ENCODE data around the gene FTSJ3.

DNA sequence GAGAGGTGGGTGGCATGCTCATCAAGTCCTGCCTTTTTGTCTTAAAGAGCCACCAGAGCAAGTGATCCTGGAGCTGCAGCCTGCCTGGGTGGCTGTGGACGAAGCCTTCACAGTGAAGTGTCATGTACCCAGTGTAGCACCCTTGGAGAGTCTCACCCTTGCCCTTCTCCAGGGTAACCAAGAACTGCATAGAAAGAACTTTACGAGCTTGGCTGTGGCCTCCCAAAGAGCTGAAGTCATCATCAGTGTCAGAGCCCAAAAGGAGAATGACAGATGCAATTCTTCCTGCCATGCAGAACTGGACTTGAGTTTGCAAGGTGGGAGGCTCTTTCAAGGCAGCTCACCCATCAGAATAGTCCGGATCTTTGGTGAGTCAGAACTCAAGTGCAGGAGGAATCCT, 31.8 kb upstream of the FTSJ3 start:
- TF ChIP-seq CTCF (conservative IDR thresholded peaks at IDR 0.05; ENCODE audit: low read depth in 2 of 2) = no peak
- no peak for TF ChIP-seq POLR2AphosphoS5 (IDR thresholded peaks at IDR 0.05; ENCODE audit: low read depth)
- TF ChIP-seq REST (IDR thresholded peaks at IDR 0.05; ENCODE audit: unreplicated experiment) = no peak
- no peak for TF ChIP-seq CREB1 (CRISPR knock-in tag; IDR thresholded peaks at IDR 0.05; ENCODE audit: low read depth)
- TF ChIP-seq, protein P1, sequence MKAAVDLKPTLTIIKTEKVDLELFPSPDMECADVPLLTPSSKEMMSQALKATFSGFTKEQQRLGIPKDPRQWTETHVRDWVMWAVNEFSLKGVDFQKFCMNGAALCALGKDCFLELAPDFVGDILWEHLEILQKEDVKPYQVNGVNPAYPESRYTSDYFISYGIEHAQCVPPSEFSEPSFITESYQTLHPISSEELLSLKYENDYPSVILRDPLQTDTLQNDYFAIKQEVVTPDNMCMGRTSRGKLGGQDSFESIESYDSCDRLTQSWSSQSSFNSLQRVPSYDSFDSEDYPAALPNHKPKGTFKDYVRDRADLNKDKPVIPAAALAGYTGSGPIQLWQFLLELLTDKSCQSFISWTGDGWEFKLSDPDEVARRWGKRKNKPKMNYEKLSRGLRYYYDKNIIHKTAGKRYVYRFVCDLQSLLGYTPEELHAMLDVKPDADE (IDR thresholded peaks at IDR 0.05) = no peak
- no peak for TF ChIP-seq STAT1 (IDR thresholded peaks at IDR 0.05; ENCODE audit: unreplicated experiment)
